ENCODE data around the gene GRB10. TPM values are rescaled to one million over a fixed set of nuclear protein-coding genes. Genes with fewer than 3 reads are reported as not detected.
"Not testable (repeated sequence)": the region's sequence is repeated elsewhere in the genome, so short reads cannot be mapped to it uniquely, and the experiment has no call there.

GRB10 gene
- total RNA-seq, 1 experiment from 2014 or later = 47.9 TPM

- intact Hi-C loops (cut with micrococcal nuclease; ENCODE audit: unreplicated experiment) = no loop called here
- H3K4me2 ChIP-seq = no peak overlapping the region
- no peak for TF ChIP-seq EZH2 (IDR thresholded peaks at IDR 0.05; ENCODE audit: low read depth)
- TF ChIP-seq CTCF (conservative IDR thresholded peaks at IDR 0.05) = no peak
- no peak overlapping the region for H2AFZ ChIP-seq
- no peaks in the 10 kb centered on the region; the same call in 1 of the 2 replicates for H3F3A ChIP-seq (ENCODE audit: insufficient read depth, low read depth)
- H3K4me3 ChIP-seq = no peak overlapping the region
- H3K9me2 ChIP-seq (ENCODE audit: insufficient read depth) = no peaks in the 10 kb centered on the region
- POLR2A ChIA-PET (ENCODE audit: unreplicated experiment) = interaction anchor here (0.6 kb wide), 1 partner anchor 46 kb away, joined by 4 read pairs; no protein-coding TSS in a partner anchor
- peaks cover 7% of the 10 kb centered on the region; the same call in 1 of the 2 replicates for H3K9me3 ChIP-seq (ENCODE audit: insufficient read depth, low read depth)
- H3K4me1 ChIP-seq (replicated peaks; ENCODE audit: insufficient read depth) = peaks cover 4% of the 10 kb centered on the region
- peaks cover 2% of the 10 kb centered on the region; the same call in 1 of the 2 replicates for H3K27me3 ChIP-seq (ENCODE audit: insufficient read depth, low read depth)
- H3K27ac ChIP-seq = no peak overlapping the region
- DNase-seq = no peak
- no peaks in the 10 kb centered on the region for H3K36me3 ChIP-seq (ENCODE audit: low read depth)
- CTCF ChIA-PET = no interaction called here
- H3K79me2 ChIP-seq (ENCODE audit: low read depth) = no peaks in the 10 kb centered on the region
- no peaks in the 10 kb centered on the region for H4K20me1 ChIP-seq (ENCODE audit: insufficient read depth)
- no TSS peak for BruUV-seq (replicated peaks)
Measured at GRCh38 chr7:50580057-50580456, 202.6 kb downstream of the GRB10 start.

- H4K20me1 ChIP-seq (ENCODE audit: insufficient read depth); H3F3A ChIP-seq (ENCODE audit: insufficient read depth, low read depth); H3K36me3 ChIP-seq (ENCODE audit: low read depth); H3K79me2 ChIP-seq (ENCODE audit: low read depth); DNase-seq; H2AFZ ChIP-seq; H3K4me2 ChIP-seq; H3K27ac ChIP-seq; CTCF ChIA-PET; H3K4me1 ChIP-seq (replicated peaks; ENCODE audit: insufficient read depth); H3K4me3 ChIP-seq; POLR2A ChIA-PET (ENCODE audit: unreplicated experiment); intact Hi-C loops (cut with micrococcal nuclease; ENCODE audit: unreplicated experiment); H3K9me3 ChIP-seq (ENCODE audit: insufficient read depth, low read depth); H3K9me2 ChIP-seq (ENCODE audit: insufficient read depth); BruUV-seq (replicated peaks): not testable (repeated sequence)
- peaks cover 17% of the 10 kb centered on the region for H3K27me3 ChIP-seq (ENCODE audit: insufficient read depth, low read depth)
Measured at GRCh38 chr7:50578105-50578504, 204.6 kb downstream of the GRB10 start.

- H3K79me2 ChIP-seq (ENCODE audit: low read depth) = no peaks in the 10 kb centered on the region
- H3K9me3 ChIP-seq (ENCODE audit: insufficient read depth, low read depth) = 0 out of 2 replicates have a peak, but pooled peaks cover 7% of the 10 kb centered on the region
- H3K36me3 ChIP-seq (ENCODE audit: low read depth) = no peaks in the 10 kb centered on the region
- no peaks in the 10 kb centered on the region for H3K9me2 ChIP-seq (ENCODE audit: insufficient read depth)
- no peak overlapping the region for H3K4me3 ChIP-seq
- ChIA-PET CTCF (no interaction called here), POLR2A (ENCODE audit: unreplicated experiment) (no interaction called here)
- TF ChIP-seq CTCF (conservative IDR thresholded peaks at IDR 0.05) (no peak), EZH2 (IDR thresholded peaks at IDR 0.05; ENCODE audit: low read depth) (no peak)
- no TSS peak for BruUV-seq (replicated peaks)
- no peak overlapping the region for H3K4me2 ChIP-seq
- DNase-seq = no peak
- no peaks in the 10 kb centered on the region for H3F3A ChIP-seq (ENCODE audit: insufficient read depth, low read depth)
- intact Hi-C loops (cut with micrococcal nuclease; ENCODE audit: unreplicated experiment) = no loop called here
- no peaks in the 10 kb centered on the region for H4K20me1 ChIP-seq (ENCODE audit: insufficient read depth)
- no peaks in the 10 kb centered on the region; the same call in 1 of the 2 replicates for H3K4me1 ChIP-seq (replicated peaks; ENCODE audit: insufficient read depth)
- peaks cover 17% of the 10 kb centered on the region for H3K27me3 ChIP-seq (ENCODE audit: insufficient read depth, low read depth)
- no peak overlapping the region for H2AFZ ChIP-seq
- H3K27ac ChIP-seq = no peak overlapping the region
Measured at GRCh38 chr7:50577569-50577968, 205.1 kb downstream of the GRB10 start.

GRCh38 chr7:50576388-50576787, 206.3 kb downstream of the GRB10 start:
- intact Hi-C loops (cut with micrococcal nuclease; ENCODE audit: unreplicated experiment); H3K36me3 ChIP-seq (ENCODE audit: low read depth); POLR2A ChIA-PET (ENCODE audit: unreplicated experiment); CTCF ChIA-PET; H3F3A ChIP-seq (ENCODE audit: insufficient read depth, low read depth); H3K27ac ChIP-seq; H3K4me2 ChIP-seq; H3K9me3 ChIP-seq (ENCODE audit: insufficient read depth, low read depth); H4K20me1 ChIP-seq (ENCODE audit: insufficient read depth); H2AFZ ChIP-seq; H3K4me3 ChIP-seq; DNase-seq; H3K79me2 ChIP-seq (ENCODE audit: low read depth); BruUV-seq (replicated peaks); H3K9me2 ChIP-seq (ENCODE audit: insufficient read depth); H3K4me1 ChIP-seq (replicated peaks; ENCODE audit: insufficient read depth): not testable (repeated sequence)
- H3K27me3 ChIP-seq (ENCODE audit: insufficient read depth, low read depth) = peaks cover 17% of the 10 kb centered on the region
